CD4-positive, alpha-beta memory T cell (primary cell): ENCODE measurements around the gene ERAP2. TPM values are rescaled to one million over a fixed set of nuclear protein-coding genes. Genes with fewer than 3 reads are reported as not detected.
A peak's percentile ranks its signal among the peaks of the same experiment; 100 is the strongest.

ENCODE experiments used
- CTCF ChIA-PET: fragments of 350-600 bp; sonication (Branson Sonifier 250); formaldehyde crosslinking; loops from one replicate; lab custom pipeline; 2021; ENCODE audit warnings: inconsistent platforms; ENCODE audit not compliant: partially characterized antibody; lab: Charles Lee
- POLR2A ChIA-PET: fragments of 350-600 bp; sonication (Branson Sonifier 250); formaldehyde crosslinking; loops from one replicate; lab custom pipeline; 2021; ENCODE audit not compliant: partially characterized antibody; lab: Charles Lee
- DNase-seq, 5 donors: peaks; one replicate each; pipeline versions ENCODE4 v3.0.0 to v3.0.0-alpha.2; 2020 to 2022; ENCODE audit warnings: mixed read lengths in 1 of 5
- H3K27ac ChIP-seq: one replicate; pipeline ENCODE4 v1.7.0; 2013; ENCODE audit warnings: low read depth, low read length
- H3K27me3 ChIP-seq: 2 replicates; pipeline ENCODE4 v1.7.0; 2013; ENCODE audit warnings: mild to moderate bottlenecking, low read length, moderate library complexity; ENCODE audit not compliant: insufficient read depth
- H3K36me3 ChIP-seq: 2 replicates; pipeline ENCODE4 v1.7.0; 2013; ENCODE audit warnings: mild to moderate bottlenecking, low read length, moderate library complexity; ENCODE audit not compliant: insufficient read depth
- H3K4me1 ChIP-seq: 2 replicates; pipeline ENCODE4 v1.7.0; 2013; ENCODE audit warnings: mild to moderate bottlenecking, low read length, moderate library complexity; ENCODE audit not compliant: insufficient read depth
- H3K4me3 ChIP-seq, 2 donors: one replicate each; pipeline ENCODE4 v1.7.0; 2013; ENCODE audit warnings: low read length in 2 of 2, mild to moderate bottlenecking in 1 of 2
- H3K9me3 ChIP-seq, 2 donors: one replicate each; pipeline ENCODE4 v1.7.0; 2013; ENCODE audit warnings: low read length in 2 of 2, control low read depth in 1 of 2; ENCODE audit not compliant: control insufficient read depth in 1 of 2
- H3K27ac Mint-ChIP-seq, 7 donors: one replicate each; pipeline ENCODE4 v1.8.0; 2020 to 2021; ENCODE audit warnings: mixed read lengths in 7 of 7, mild to moderate bottlenecking in 6 of 7, inconsistent platforms in 3 of 7, moderate library complexity in 3 of 7
- H3K27me3 Mint-ChIP-seq, 2 donors: one replicate each; pipeline ENCODE4 v1.8.0; 2020 to 2021; ENCODE audit warnings: mixed read lengths in 2 of 2
- H3K36me3 Mint-ChIP-seq, 2 donors: one replicate each; pipeline ENCODE4 v1.8.0; 2020 to 2021; ENCODE audit warnings: mixed read lengths in 2 of 2, inconsistent platforms in 1 of 2, mild to moderate bottlenecking in 1 of 2
- H3K4me1 Mint-ChIP-seq, 4 donors: one replicate each; pipeline ENCODE4 v1.8.0; 2020 to 2021; ENCODE audit warnings: mixed read lengths in 4 of 4, mild to moderate bottlenecking in 1 of 4
- H3K4me3 Mint-ChIP-seq, 8 donors: one replicate each; pipeline ENCODE4 v1.8.0; 2020 to 2021; ENCODE audit warnings: mixed read lengths in 8 of 8, mild to moderate bottlenecking in 7 of 8, moderate library complexity in 6 of 8, inconsistent platforms in 3 of 8
- H3K9me3 Mint-ChIP-seq, 8 donors: one replicate each; pipeline ENCODE4 v1.8.0; 2020 to 2021; ENCODE audit warnings: mixed read lengths in 8 of 8, mild to moderate bottlenecking in 5 of 8, inconsistent platforms in 3 of 8, moderate library complexity in 1 of 8
- intact Hi-C: fragments of 100-400 bp; cut with micrococcal nuclease; formaldehyde crosslinking; loops from one replicate; pipeline ENCODE4 v1.15.1; 2023
- polyA plus RNA-seq, 2 donors: library from polyadenylated mRNA; unstranded; fragments of 300-500 nt; fragmentation: Illumina TruSeq; gene quantifications; one replicate each; pipeline ENCODE4 v1.2.3, GENCODE V29; 2021
- total RNA-seq, 2 experiments: library from RNA; stranded (reverse); gene quantifications; one replicate each; pipeline ENCODE4 v1.2.3, GENCODE V29; 2021

The ERAP2 gene
- total RNA-seq: 100 to 1,000 TPM; 107 to 112 TPM
- polyA plus RNA-seq: 100 to 1,000 TPM in 1 of 2 donors, 1 to 10 TPM in 1; 4.7 to 112 TPM

- Mint-ChIP-seq H3K4me1 (peaks cover 45 to 80% (median 49%) of the 10 kb centered on the region in 4 donors), H3K27me3 (no peaks in the 10 kb centered on the region), H3K27ac (peak within 1 kb of the TSS; percentile 89 to 99 (median 97)), H3K4me3 (peak within 1 kb of the TSS; percentile 90 to 99 (median 96)), H3K9me3 (no peaks in the 10 kb centered on the region), H3K36me3 (peaks cover 21 to 30% of the 10 kb centered on the region in 2 donors)
- H3K27ac ChIP-seq: peak within 1 kb of the TSS; percentile 79
- H3K9me3 ChIP-seq: no peaks in the 10 kb centered on the region
- DNase-seq: peak; percentile 49 to 69 (median 65)
- POLR2A ChIA-PET: interaction anchor here (0.9 to 6.1 kb wide), 18 partner anchors 9 to 1254 kb away, joined by 3 to 84 read pairs (median 6); partner anchors contain the start of genes ERAP1 and LNPEP
- intact Hi-C loops: loop anchor here (1.0 to 2.0 kb wide), 4 partner anchors 10 to 69 kb away; partner anchors contain the start of gene ERAP1
- H3K27me3 ChIP-seq: no peaks in the 10 kb centered on the region
- H3K4me3 ChIP-seq: peak within 1 kb of the TSS; percentile 79 to 92
- peaks cover 61% of the 10 kb centered on the region for H3K4me1 ChIP-seq
- H3K36me3 ChIP-seq: peaks cover 15% of the 10 kb centered on the region
- CTCF ChIA-PET: interaction anchor here (1.0 to 13.1 kb wide), 17 partner anchors 7 to 294 kb away, joined by 3 to 88 read pairs (median 5); partner anchors contain the start of genes ERAP1, LIX1 and LNPEP
Observed at GRCh38 chr5:96876292-96876850, at the start of gene ERAP2. ERAP2 (plus strand) TSS chr5:96876500; CDS start chr5:96879686, 3,186 bp downstream.

GRCh38 chr5:96829297-96829696, 47.0 kb upstream of the ERAP2 start:
- Histone ChIP-seq H3K27me3 (no peaks in the 10 kb centered on the region), H3K27ac (no peak overlapping the region), H3K4me3 (no peak overlapping the region), H3K4me1 (no peaks in the 10 kb centered on the region), H3K36me3 (no peaks in the 10 kb centered on the region), H3K9me3 (no peaks in the 10 kb centered on the region)
- H3K27me3 Mint-ChIP-seq: peaks cover 0 to 2% of the 10 kb centered on the region in 2 donors
- H3K36me3 Mint-ChIP-seq: no peaks in the 10 kb centered on the region
- POLR2A ChIA-PET: no interaction called here
- no peak overlapping the region for H3K4me3 Mint-ChIP-seq
- CTCF ChIA-PET: no interaction called here
- intact Hi-C loops: no loop called here
- H3K4me1 Mint-ChIP-seq: peaks cover 0 to 4% (median 1%) of the 10 kb centered on the region in 4 donors
- DNase-seq: no peak
- no peak overlapping the region for H3K27ac Mint-ChIP-seq
- H3K9me3 Mint-ChIP-seq: no peaks in the 10 kb centered on the region

DNA sequence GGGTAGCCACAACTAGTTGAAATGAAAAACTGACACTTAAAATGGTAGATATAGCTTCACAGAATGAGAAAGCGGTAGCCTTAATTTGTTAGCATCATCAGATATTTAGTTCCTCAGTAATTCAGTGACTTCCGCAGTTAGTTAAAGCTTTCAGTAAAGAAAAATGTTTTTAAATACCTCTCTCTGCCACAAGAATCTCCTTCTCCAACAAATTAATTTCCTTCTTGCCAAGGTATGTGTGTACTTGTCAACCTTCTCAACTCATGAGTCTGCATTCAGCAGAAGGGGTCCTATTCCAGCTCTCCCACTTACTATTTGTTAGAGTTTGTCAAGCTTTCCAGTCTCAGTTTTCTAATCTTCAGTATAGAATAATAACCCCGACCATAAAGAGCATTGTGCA, 42.3 kb upstream of the ERAP2 start:
- ChIA-PET POLR2A (no interaction called here), CTCF (interaction anchor here (1.0 kb wide), 1 partner anchor 9 kb away, joined by 3 read pairs; no protein-coding TSS in a partner anchor)
- peaks cover 0 to 2% (median under 1%) of the 10 kb centered on the region in 4 donors for H3K4me1 Mint-ChIP-seq
- H3K4me3 ChIP-seq: no peak overlapping the region
- no peaks in the 10 kb centered on the region for H3K9me3 Mint-ChIP-seq
- H3K4me1 ChIP-seq: no peaks in the 10 kb centered on the region
- H3K36me3 ChIP-seq: no peaks in the 10 kb centered on the region
- no peak overlapping the region for H3K4me3 Mint-ChIP-seq
- no peak overlapping the region for H3K27ac Mint-ChIP-seq
- H3K27ac ChIP-seq: no peak overlapping the region
- no peaks in the 10 kb centered on the region for H3K36me3 Mint-ChIP-seq
- intact Hi-C loops: no loop called here
- no peak for DNase-seq
- H3K9me3 ChIP-seq: no peaks in the 10 kb centered on the region
- no peaks in the 10 kb centered on the region for H3K27me3 Mint-ChIP-seq
- H3K27me3 ChIP-seq: no peaks in the 10 kb centered on the region

DNA sequence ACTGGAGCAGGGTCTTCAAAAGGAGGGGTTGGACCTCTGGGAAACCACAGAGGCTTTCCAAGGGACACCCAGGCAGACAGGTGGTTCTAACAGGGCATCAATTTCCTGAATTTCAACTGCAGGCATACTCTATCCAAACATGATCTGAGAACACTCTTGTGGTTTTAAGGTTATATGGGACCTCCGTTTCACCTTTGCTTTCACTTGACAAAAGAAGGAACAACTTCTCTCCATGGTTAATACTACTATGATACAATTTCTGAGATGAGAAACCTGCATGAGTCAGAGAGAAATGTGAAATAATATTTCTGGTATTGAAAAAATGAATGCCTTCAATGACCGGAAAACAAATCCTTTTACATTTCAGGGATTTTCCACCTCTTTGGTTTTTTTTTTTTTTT, 40.5 kb upstream of the ERAP2 start:
- intact Hi-C loops: no loop called here
- H3K4me3 ChIP-seq: no peak overlapping the region
- H3K27ac ChIP-seq: no peak overlapping the region
- no peaks in the 10 kb centered on the region for H3K36me3 ChIP-seq
- peaks cover 0 to 4% (median under 1%) of the 10 kb centered on the region in 4 donors for H3K4me1 Mint-ChIP-seq
- ChIA-PET POLR2A (no interaction called here), CTCF (interaction anchor here (0.7 kb wide), 1 partner anchor 73 kb away, joined by 4 read pairs; no protein-coding TSS in a partner anchor)
- no peak overlapping the region for H3K27ac Mint-ChIP-seq
- no peak for DNase-seq
- no peaks in the 10 kb centered on the region for H3K27me3 ChIP-seq
- no peaks in the 10 kb centered on the region for H3K36me3 Mint-ChIP-seq
- no peak overlapping the region for H3K4me3 Mint-ChIP-seq
- no peaks in the 10 kb centered on the region for H3K9me3 ChIP-seq
- H3K27me3 Mint-ChIP-seq: peaks cover 0 to 1% of the 10 kb centered on the region in 2 donors
- H3K9me3 Mint-ChIP-seq: no peaks in the 10 kb centered on the region
- no peaks in the 10 kb centered on the region for H3K4me1 ChIP-seq

GRCh38 chr5:96836817-96837216, 39.5 kb upstream of the ERAP2 start:
- Histone ChIP-seq H3K4me3 (no peak overlapping the region), H3K27ac (no peak overlapping the region), H3K9me3 (no peaks in the 10 kb centered on the region), H3K27me3 (no peaks in the 10 kb centered on the region), H3K36me3 (no peaks in the 10 kb centered on the region), H3K4me1 (no peaks in the 10 kb centered on the region)
- H3K27ac Mint-ChIP-seq: no peak overlapping the region
- CTCF ChIA-PET: no interaction called here
- POLR2A ChIA-PET: no interaction called here
- no peaks in the 10 kb centered on the region for H3K36me3 Mint-ChIP-seq
- no peaks in the 10 kb centered on the region for H3K9me3 Mint-ChIP-seq
- peaks cover 0 to 2% (median under 1%) of the 10 kb centered on the region in 4 donors for H3K4me1 Mint-ChIP-seq
- intact Hi-C loops: no loop called here
- DNase-seq: no peak
- no peak overlapping the region for H3K4me3 Mint-ChIP-seq
- H3K27me3 Mint-ChIP-seq: peaks cover 0 to 1% of the 10 kb centered on the region in 2 donors

DNA sequence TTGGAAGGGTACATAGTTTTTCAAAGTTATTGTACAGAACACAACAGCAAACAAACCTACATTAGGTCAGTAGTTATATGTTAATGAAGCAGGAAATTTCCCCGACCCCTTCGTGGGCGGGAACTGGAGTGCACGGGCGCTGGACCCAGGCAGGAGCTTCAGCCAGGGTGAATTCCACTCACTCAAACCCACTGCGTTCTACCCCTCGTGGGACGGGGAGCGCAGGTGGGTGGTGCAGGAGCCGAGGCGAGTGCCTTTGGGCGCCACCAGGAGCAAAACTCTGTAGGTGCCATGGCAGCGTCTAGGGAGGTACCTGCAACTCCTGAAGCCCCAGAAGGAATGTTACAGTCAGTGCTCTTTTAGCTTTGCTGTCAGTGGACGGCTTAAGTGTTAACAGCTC, 39.0 kb upstream of the ERAP2 start:
- Histone ChIP-seq H3K27ac (no peak overlapping the region), H3K27me3 (no peaks in the 10 kb centered on the region), H3K4me1 (no peaks in the 10 kb centered on the region), H3K9me3 (no peaks in the 10 kb centered on the region), H3K4me3 (no peak overlapping the region), H3K36me3 (no peaks in the 10 kb centered on the region)
- Mint-ChIP-seq H3K4me1 (peaks cover 0 to 2% (median under 1%) of the 10 kb centered on the region in 4 donors), H3K4me3 (no peak overlapping the region), H3K36me3 (no peaks in the 10 kb centered on the region), H3K27me3 (peaks cover 0 to 1% of the 10 kb centered on the region in 2 donors), H3K27ac (no peak overlapping the region), H3K9me3 (no peaks in the 10 kb centered on the region)
- CTCF ChIA-PET: no interaction called here
- intact Hi-C loops: no loop called here
- DNase-seq: no peak
- POLR2A ChIA-PET: no interaction called here

DNA sequence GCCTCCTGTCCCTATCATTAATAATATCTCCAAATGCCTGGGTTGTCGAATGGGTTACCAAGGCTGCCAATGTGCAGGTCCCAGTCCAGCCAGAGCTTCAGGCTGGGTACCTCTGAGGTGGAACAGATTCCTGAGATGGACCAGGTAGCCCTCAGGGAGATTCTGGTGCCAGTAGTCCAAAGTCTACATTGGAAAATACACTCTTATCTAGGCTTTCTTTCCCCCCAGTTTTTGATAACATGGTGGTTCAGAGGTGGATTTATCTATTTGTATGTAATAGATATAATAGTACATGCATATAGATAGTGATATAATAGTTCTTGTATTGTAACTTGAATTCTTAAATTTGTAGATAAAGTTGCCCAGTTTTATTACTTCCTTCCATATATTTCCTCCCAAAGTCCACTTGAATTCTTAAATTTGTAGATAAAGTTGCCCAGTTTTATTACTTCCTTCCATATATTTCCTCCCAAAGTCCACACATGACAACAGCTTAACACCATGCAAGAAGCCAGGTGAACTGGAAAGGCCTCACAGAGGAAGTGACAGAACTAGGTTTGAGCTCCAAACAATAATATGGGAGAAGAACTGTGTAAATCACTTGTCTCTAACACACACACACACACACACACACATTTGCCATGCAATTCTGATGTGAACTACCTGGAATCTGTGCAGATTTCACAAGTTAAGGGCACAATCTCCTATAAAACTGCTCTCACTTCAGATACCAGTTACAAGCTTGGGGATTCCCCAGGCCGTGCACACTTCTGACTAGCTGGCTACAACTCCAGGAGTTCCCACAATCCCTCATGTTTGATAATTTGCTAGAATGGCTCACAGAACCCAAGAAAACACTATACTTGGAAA, 37.9 kb upstream of the ERAP2 start:
- no peaks in the 10 kb centered on the region for H3K27me3 ChIP-seq
- DNase-seq: no peak
- intact Hi-C loops: no loop called here
- no peak overlapping the region for H3K27ac Mint-ChIP-seq
- no peak overlapping the region for H3K4me3 Mint-ChIP-seq
- H3K4me1 Mint-ChIP-seq: peaks cover 0 to 4% (median 2%) of the 10 kb centered on the region in 4 donors
- no peak overlapping the region for H3K27ac ChIP-seq
- peaks cover 0 to 1% of the 10 kb centered on the region in 2 donors for H3K27me3 Mint-ChIP-seq
- H3K4me1 ChIP-seq: no peaks in the 10 kb centered on the region
- H3K36me3 ChIP-seq: no peaks in the 10 kb centered on the region
- ChIA-PET POLR2A (interaction anchor here (1.2 kb wide), 1 partner anchor 30 kb away, joined by 3 read pairs; the partner anchor contains the start of gene ERAP1), CTCF (no interaction called here)
- H3K9me3 ChIP-seq: no peaks in the 10 kb centered on the region
- no peaks in the 10 kb centered on the region for H3K36me3 Mint-ChIP-seq
- no peak overlapping the region for H3K4me3 ChIP-seq
- no peaks in the 10 kb centered on the region for H3K9me3 Mint-ChIP-seq
